ENCODE measurements around the gene TPRG1. TPM values are rescaled to one million over a fixed set of nuclear protein-coding genes. Genes with fewer than 3 reads are reported as not detected.

TPRG1 gene
- total RNA-seq, 1 experiment from 2014 or later, result 1.0 TPM

DNA sequence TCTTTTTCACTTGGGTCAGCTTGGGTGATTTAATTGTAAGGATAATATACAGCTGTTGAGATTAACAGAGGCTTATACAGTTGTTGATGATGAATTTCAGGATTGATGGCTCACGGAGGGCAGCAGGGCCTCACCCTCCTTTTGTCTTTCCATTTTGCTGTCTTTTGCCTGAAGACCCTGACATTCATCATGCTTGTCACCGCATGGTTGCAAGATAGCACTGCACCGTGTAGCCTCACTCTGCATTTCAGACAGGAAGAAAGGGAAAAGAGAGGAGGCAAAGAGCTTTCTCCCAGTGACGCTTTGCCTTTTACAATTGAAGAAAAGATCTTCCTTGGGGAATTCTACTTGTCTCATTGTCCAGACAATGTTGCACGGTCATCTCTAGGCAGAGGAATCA is 115.1 kb downstream of the TPRG1 start:
- no TSS peak for BruUV-seq (replicated peaks)

DNA sequence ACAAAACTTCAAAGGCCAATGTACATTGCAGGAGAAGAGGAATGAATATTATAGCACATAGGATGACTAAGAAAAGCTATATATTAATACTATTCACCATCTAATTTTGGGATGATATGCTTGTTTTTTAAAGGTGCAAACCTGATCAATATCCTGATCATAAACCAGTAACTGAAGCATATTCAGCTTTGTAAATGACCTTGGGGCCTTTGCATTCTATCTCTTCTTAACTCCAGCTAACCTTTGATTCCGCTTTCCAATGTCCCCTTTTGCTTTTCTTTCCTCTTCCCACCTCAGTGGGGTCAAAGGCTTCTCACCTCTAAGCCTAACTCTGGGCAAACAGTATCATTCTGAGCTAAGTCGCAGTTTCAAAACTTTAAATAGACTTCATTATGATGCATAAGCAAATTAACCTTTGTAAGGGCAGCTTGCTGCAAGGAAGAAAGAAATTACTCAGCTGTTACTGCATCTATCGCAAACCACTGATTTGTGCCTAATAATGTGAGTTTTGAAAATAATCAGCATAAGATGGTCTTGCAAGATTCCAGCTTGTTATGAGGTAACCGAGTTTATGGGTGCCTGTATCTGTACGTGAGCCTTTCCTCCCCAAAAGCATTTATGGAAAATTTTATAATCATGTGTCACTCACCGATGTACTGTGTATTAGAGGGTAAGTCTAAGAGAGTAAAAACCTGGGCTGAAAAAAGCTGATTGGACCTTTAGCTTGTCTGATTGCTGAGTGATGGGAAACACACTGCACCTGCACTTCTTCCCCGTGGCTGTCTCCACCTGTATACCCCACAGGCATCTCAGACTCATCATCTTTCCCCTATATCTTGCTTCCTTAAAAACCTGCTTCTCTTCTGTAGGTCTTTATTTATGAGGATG is 116.8 kb downstream of the TPRG1 start:
- ChIA-PET POLR2A (ENCODE audit: low non-redundant PET) (no interaction called here), CTCF (no interaction called here)
- no peak for DNase-seq (ENCODE audit: low spot score)
- H3K27me3 ChIP-seq (replicated peaks; ENCODE audit: insufficient read depth, low read depth, low read length, poor library complexity), result no peaks in the 10 kb centered on the region
- H3K4me1 ChIP-seq (ENCODE audit: insufficient read depth, low read length, poor library complexity, severe bottlenecking), result peaks cover 30% of the 10 kb centered on the region
- TF ChIP-seq, protein P1, sequence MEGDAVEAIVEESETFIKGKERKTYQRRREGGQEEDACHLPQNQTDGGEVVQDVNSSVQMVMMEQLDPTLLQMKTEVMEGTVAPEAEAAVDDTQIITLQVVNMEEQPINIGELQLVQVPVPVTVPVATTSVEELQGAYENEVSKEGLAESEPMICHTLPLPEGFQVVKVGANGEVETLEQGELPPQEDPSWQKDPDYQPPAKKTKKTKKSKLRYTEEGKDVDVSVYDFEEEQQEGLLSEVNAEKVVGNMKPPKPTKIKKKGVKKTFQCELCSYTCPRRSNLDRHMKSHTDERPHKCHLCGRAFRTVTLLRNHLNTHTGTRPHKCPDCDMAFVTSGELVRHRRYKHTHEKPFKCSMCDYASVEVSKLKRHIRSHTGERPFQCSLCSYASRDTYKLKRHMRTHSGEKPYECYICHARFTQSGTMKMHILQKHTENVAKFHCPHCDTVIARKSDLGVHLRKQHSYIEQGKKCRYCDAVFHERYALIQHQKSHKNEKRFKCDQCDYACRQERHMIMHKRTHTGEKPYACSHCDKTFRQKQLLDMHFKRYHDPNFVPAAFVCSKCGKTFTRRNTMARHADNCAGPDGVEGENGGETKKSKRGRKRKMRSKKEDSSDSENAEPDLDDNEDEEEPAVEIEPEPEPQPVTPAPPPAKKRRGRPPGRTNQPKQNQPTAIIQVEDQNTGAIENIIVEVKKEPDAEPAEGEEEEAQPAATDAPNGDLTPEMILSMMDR (conservative IDR thresholded peaks at IDR 0.05; ENCODE audit: low read depth, low read length), result no peak
- TF ChIP-seq EZH2 (IDR thresholded peaks at IDR 0.05; ENCODE audit: borderline replicate concordance, low read depth, low read length, poor library complexity, severe bottlenecking), result no peak
- no TSS peak for BruUV-seq (replicated peaks)
- H3K9me3 ChIP-seq (ENCODE audit: low read depth, low read length, poor library complexity, severe bottlenecking), result no peaks in the 10 kb centered on the region
- no peak overlapping the region for H3K27ac ChIP-seq (ENCODE audit: low read depth, low read length, poor library complexity, severe bottlenecking)
- no peaks in the 10 kb centered on the region for H3K36me3 ChIP-seq (ENCODE audit: insufficient read depth, low read length, poor library complexity, severe bottlenecking)
- no peak overlapping the region for H3K4me3 ChIP-seq (ENCODE audit: low read depth, low read length, poor library complexity, severe bottlenecking)
- intact Hi-C loops (cut with micrococcal nuclease; ENCODE audit: unreplicated experiment), result no loop called here

More for the DNA sequence above, 115.1 kb downstream of the TPRG1 start:
- no peak for TF ChIP-seq EZH2 (IDR thresholded peaks at IDR 0.05; ENCODE audit: borderline replicate concordance, low read depth, low read length, poor library complexity, severe bottlenecking)
- TF ChIP-seq, protein P1 (conservative IDR thresholded peaks at IDR 0.05; ENCODE audit: low read depth, low read length), result no peak
- Histone ChIP-seq H3K36me3 (ENCODE audit: insufficient read depth, low read length, poor library complexity, severe bottlenecking) (no peaks in the 10 kb centered on the region), H3K27ac (ENCODE audit: low read depth, low read length, poor library complexity, severe bottlenecking) (no peak overlapping the region), H3K4me3 (ENCODE audit: low read depth, low read length, poor library complexity, severe bottlenecking) (no peak overlapping the region), H3K4me1 (ENCODE audit: insufficient read depth, low read length, poor library complexity, severe bottlenecking) (peaks cover 13% of the 10 kb centered on the region), H3K9me3 (ENCODE audit: low read depth, low read length, poor library complexity, severe bottlenecking) (no peaks in the 10 kb centered on the region), H3K27me3 (replicated peaks; ENCODE audit: insufficient read depth, low read depth, low read length, poor library complexity) (no peaks in the 10 kb centered on the region)
- intact Hi-C loops (cut with micrococcal nuclease; ENCODE audit: unreplicated experiment), result no loop called here
- ChIA-PET POLR2A (ENCODE audit: low non-redundant PET) (no interaction called here), CTCF (no interaction called here)
- DNase-seq (ENCODE audit: low spot score), result no peak

DNA sequence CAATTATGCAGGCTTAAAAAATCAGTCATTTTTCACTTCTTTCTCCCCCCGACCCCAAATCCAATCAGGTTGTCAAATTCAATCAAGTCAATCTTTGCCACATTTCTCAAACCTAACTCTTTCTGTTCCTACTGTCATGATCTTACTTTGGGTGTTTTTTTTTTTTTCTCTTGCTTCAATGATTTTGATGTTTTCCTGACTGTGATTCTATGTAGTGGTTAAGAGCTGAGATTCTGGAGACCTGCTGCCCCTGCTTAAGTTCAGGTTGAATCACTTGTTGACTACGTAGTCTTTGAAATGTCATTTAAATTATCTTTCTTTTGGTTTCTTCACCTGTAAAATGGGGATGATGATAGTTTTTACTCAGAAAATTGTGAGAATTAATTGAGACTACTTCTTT is 117.5 kb downstream of the TPRG1 start:
- H3K27ac ChIP-seq (ENCODE audit: low read depth, low read length, poor library complexity, severe bottlenecking), result no peak overlapping the region
- no TSS peak for BruUV-seq (replicated peaks)
- ChIA-PET POLR2A (ENCODE audit: low non-redundant PET) (no interaction called here), CTCF (no interaction called here)
- H3K9me3 ChIP-seq (ENCODE audit: low read depth, low read length, poor library complexity, severe bottlenecking), result no peaks in the 10 kb centered on the region
- peaks cover 36% of the 10 kb centered on the region for H3K4me1 ChIP-seq (ENCODE audit: insufficient read depth, low read length, poor library complexity, severe bottlenecking)
- no peaks in the 10 kb centered on the region for H3K27me3 ChIP-seq (replicated peaks; ENCODE audit: insufficient read depth, low read depth, low read length, poor library complexity)
- intact Hi-C loops (cut with micrococcal nuclease; ENCODE audit: unreplicated experiment), result no loop called here
- no peaks in the 10 kb centered on the region for H3K36me3 ChIP-seq (ENCODE audit: insufficient read depth, low read length, poor library complexity, severe bottlenecking)
- no peak for DNase-seq (ENCODE audit: low spot score)
- no peak overlapping the region for H3K4me3 ChIP-seq (ENCODE audit: low read depth, low read length, poor library complexity, severe bottlenecking)
- TF ChIP-seq EZH2 (IDR thresholded peaks at IDR 0.05; ENCODE audit: borderline replicate concordance, low read depth, low read length, poor library complexity, severe bottlenecking), result no peak
- TF ChIP-seq, protein P1 (conservative IDR thresholded peaks at IDR 0.05; ENCODE audit: low read depth, low read length), result no peak

Measured in A673 (cell line).